WTC11 (cell line): ENCODE results near the gene DYRK2. TPM values are rescaled to one million over a fixed set of nuclear protein-coding genes. Genes with fewer than 3 reads are reported as not detected.

Experiments
- ATAC-seq: fragments of 200-7000 bp; cut with Tn5 transposase; 2 replicates; pipeline ENCODE4 v1.10.0; 2021; ENCODE audit warnings: mild to moderate bottlenecking, moderate library complexity
- CTCF ChIA-PET: fragments of 300-600 bp; sonication (Branson Sonifier 250); formaldehyde crosslinking; loops from one replicate; lab custom pipeline; 2021; ENCODE audit warnings: antibody characterized with exemption; lab: Charles Lee
- POLR2A ChIA-PET: fragments of 350-600 bp; sonication (Branson Sonifier 250); formaldehyde crosslinking; loops from one replicate; lab custom pipeline; 2021; ENCODE audit warnings: antibody characterized with exemption; lab: Charles Lee
- DNase-seq: peaks from one replicate; pipeline ENCODE4 v3.0.0; 2021; ENCODE audit warnings: low spot score
- H3K27ac Mint-ChIP-seq: 2 replicates; pipeline ENCODE4 v1.8.0; 2021; ENCODE audit warnings: mixed read lengths
- H3K27me3 Mint-ChIP-seq: 2 replicates; pipeline ENCODE4 v1.8.0; 2021; ENCODE audit warnings: low read depth, mild to moderate bottlenecking, moderate library complexity, mixed read lengths
- H3K36me3 Mint-ChIP-seq: 2 replicates; pipeline ENCODE4 v1.8.0; 2021; ENCODE audit warnings: mixed read lengths
- H3K4me1 Mint-ChIP-seq: 2 replicates; pipeline ENCODE4 v1.8.0; 2022; ENCODE audit warnings: mixed read lengths
- H3K4me3 Mint-ChIP-seq: 2 replicates; pipeline ENCODE4 v1.8.0; 2021; ENCODE audit warnings: mild to moderate bottlenecking, moderate library complexity, mixed read lengths
- H3K9me3 Mint-ChIP-seq: 2 replicates; pipeline ENCODE4 v1.8.0; 2021; ENCODE audit warnings: mixed read lengths
- ARID4B ChIP-seq: sonication (generic); formaldehyde crosslinking; IDR thresholded peaks from 2 replicates; pipeline ENCODE4 v1.8.0; 2023; ENCODE audit warnings: missing genetic modification reagents, mild to moderate bottlenecking, borderline replicate concordance
- ATF6 ChIP-seq: sonication (generic); formaldehyde crosslinking; IDR thresholded peaks from 2 replicates; pipeline ENCODE4 v1.8.1; 2023; ENCODE audit warnings: mild to moderate bottlenecking, missing genetic modification reagents
- CREB1 ChIP-seq: sonication (generic); formaldehyde crosslinking; IDR thresholded peaks from 2 replicates; pipeline ENCODE4 v1.8.0; 2023; ENCODE audit warnings: mild to moderate bottlenecking, missing genetic modification reagents
- ETV6 ChIP-seq: sonication (generic); formaldehyde crosslinking; IDR thresholded peaks from 2 replicates; pipeline ENCODE4 v1.8.1; 2022; ENCODE audit warnings: mild to moderate bottlenecking, missing genetic modification reagents
- FOXP1 ChIP-seq: sonication (generic); formaldehyde crosslinking; IDR thresholded peaks from 2 replicates; pipeline ENCODE4 v1.8.0; 2022; ENCODE audit warnings: missing genetic modification reagents, mild to moderate bottlenecking, moderate library complexity, borderline replicate concordance
- HMGA2 ChIP-seq: fragments of 250-450 bp; sonication (Bioruptor Pico); IDR thresholded peaks from 2 replicates; pipeline ENCODE4 v1.4.0; 2021; ENCODE audit warnings: mild to moderate bottlenecking, moderate library complexity
- NFYB ChIP-seq: sonication (generic); formaldehyde crosslinking; conservative IDR thresholded peaks from 2 replicates; pipeline ENCODE4 v1.8.0; 2022; ENCODE audit warnings: low read depth, missing genetic modification reagents
- NR1H2 ChIP-seq: sonication (generic); formaldehyde crosslinking; IDR thresholded peaks from 2 replicates; pipeline ENCODE4 v1.9.0; 2021; ENCODE audit warnings: mild to moderate bottlenecking, moderate library complexity, missing genetic modification reagents
- NR2C2 ChIP-seq: sonication (generic); formaldehyde crosslinking; IDR thresholded peaks from 2 replicates; pipeline ENCODE4 v1.8.0; 2022; ENCODE audit warnings: mild to moderate bottlenecking, missing genetic modification reagents
- NR3C1 ChIP-seq: sonication (generic); formaldehyde crosslinking; conservative IDR thresholded peaks from 2 replicates; pipeline ENCODE4 v1.8.1; 2023; ENCODE audit warnings: low read depth, mild to moderate bottlenecking, missing genetic modification reagents
- PREB ChIP-seq: sonication (generic); formaldehyde crosslinking; IDR thresholded peaks from 2 replicates; pipeline ENCODE4 v1.8.1; 2022; ENCODE audit warnings: mild to moderate bottlenecking, missing genetic modification reagents, moderate library complexity, borderline replicate concordance
- SMAD4 ChIP-seq: sonication (generic); formaldehyde crosslinking; IDR thresholded peaks from 2 replicates; pipeline ENCODE4 v1.8.0; 2022; ENCODE audit warnings: mild to moderate bottlenecking, missing genetic modification reagents
- TCF7 ChIP-seq: sonication (generic); formaldehyde crosslinking; IDR thresholded peaks from 2 replicates; pipeline ENCODE4 v1.8.0; 2022; ENCODE audit warnings: mild to moderate bottlenecking, low read depth, missing genetic modification reagents, moderate library complexity
- TEAD1 ChIP-seq: sonication (generic); formaldehyde crosslinking; IDR thresholded peaks from 2 replicates; pipeline ENCODE4 v1.8.0; 2022; ENCODE audit warnings: mild to moderate bottlenecking, missing genetic modification reagents
- ZNF263 ChIP-seq: sonication (generic); formaldehyde crosslinking; IDR thresholded peaks from 2 replicates; pipeline ENCODE4 v1.8.1; 2022; ENCODE audit warnings: low read depth, mild to moderate bottlenecking, moderate library complexity, missing genetic modification reagents
- ZNF281 ChIP-seq: sonication (generic); formaldehyde crosslinking; IDR thresholded peaks from 2 replicates; pipeline ENCODE4 v1.8.0; 2023; ENCODE audit warnings: mild to moderate bottlenecking, missing genetic modification reagents
- ZNF512 ChIP-seq: sonication (generic); formaldehyde crosslinking; IDR thresholded peaks from 2 replicates; pipeline ENCODE4 v1.8.1; 2022; ENCODE audit warnings: missing genetic modification reagents, borderline replicate concordance
- ZNF671 ChIP-seq: fragments of 250-450 bp; sonication (Bioruptor Pico); IDR thresholded peaks from 2 replicates; pipeline ENCODE4 v1.8.0; 2021; ENCODE audit warnings: mild to moderate bottlenecking
- ZSCAN18 ChIP-seq: fragments of 250-450 bp; sonication (Bioruptor Pico); IDR thresholded peaks from 2 replicates; pipeline ENCODE4 v2.1.2; 2022; ENCODE audit warnings: mild to moderate bottlenecking, moderate library complexity
- total RNA-seq: library from RNA; stranded (reverse); gene quantifications from 3 replicates; pipeline ENCODE4 v1.2.3, GENCODE V29; 2021
- TF ChIP-seq, protein P1 (sequence below): sonication (generic); formaldehyde crosslinking; IDR thresholded peaks from 2 replicates; pipeline ENCODE4 v1.8.1; 2023; ENCODE audit warnings: mild to moderate bottlenecking, missing genetic modification reagents, moderate library complexity

Gene DYRK2
- total RNA-seq, 1 experiment from 2014 or later, result 36.1 TPM

GRCh38 chr12:67659292-67659691 is 10.7 kb downstream of the DYRK2 start:
- Mint-ChIP-seq H3K27ac (peak overlapping the region; percentile 51; the same call in 1 of the 2 replicates), H3K4me1 (peaks cover 28% of the 10 kb centered on the region), H3K27me3 (no peaks in the 10 kb centered on the region), H3K4me3 (no peak overlapping the region), H3K36me3 (peaks cover 32% of the 10 kb centered on the region), H3K9me3 (no peaks in the 10 kb centered on the region)
- DNase-seq (no peak), ATAC-seq (no peak)
- TF ChIP-seq TCF7 (CRISPR knock-in tag) (no peak), NR1H2 (no peak), ARID4B (CRISPR knock-in tag) (no peak), NR2C2 (no peak), NR3C1 (CRISPR knock-in tag) (no peak)
- POLR2A ChIA-PET, result interaction anchor here (1.4 kb wide), 1 partner anchor 11 kb away, joined by 4 read pairs; the partner anchor contains the start of gene DYRK2
- CTCF ChIA-PET, result no interaction called here

DNA sequence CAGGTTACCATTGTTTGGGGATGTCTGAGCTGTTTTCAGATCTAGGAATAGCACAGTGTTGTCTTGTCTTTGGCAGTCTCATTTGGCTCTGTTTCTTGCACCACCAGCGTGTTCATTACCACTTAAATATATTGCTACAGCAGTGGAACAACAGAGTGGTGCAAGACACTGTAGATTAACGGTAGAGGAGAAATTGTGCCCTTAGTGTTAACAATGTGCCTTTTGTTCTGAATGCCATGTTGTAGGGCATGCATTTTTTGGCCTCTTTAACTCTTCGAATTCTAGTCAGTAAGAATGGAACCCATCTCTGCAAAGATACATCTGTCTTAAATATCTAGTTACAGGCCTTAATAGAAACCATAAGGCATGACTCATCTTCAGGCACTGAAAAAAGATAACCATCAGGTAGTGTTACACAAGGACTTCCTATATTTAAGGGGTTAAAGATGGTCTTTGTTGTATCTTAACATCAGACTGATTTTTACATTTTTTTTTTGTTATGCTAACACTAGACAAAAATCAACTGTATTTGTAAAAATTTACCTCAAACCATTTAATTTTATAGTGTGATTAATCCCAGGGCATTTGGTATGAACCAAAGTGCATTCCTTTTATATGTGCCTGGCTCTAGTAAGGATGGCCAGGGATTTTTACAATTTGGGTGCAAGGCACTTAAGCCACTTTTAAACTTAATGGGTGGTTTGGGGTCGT is 12.9 kb downstream of the DYRK2 start:
- H3K27ac Mint-ChIP-seq, result peak overlapping the region; percentile 14; the same call in 1 of the 2 replicates
- no peak for ATAC-seq
- no peak overlapping the region for H3K4me3 Mint-ChIP-seq
- H3K9me3 Mint-ChIP-seq, result no peaks in the 10 kb centered on the region
- H3K27me3 Mint-ChIP-seq, result no peaks in the 10 kb centered on the region
- ChIA-PET POLR2A (no interaction called here), CTCF (no interaction called here)
- H3K36me3 Mint-ChIP-seq, result peaks cover 23% of the 10 kb centered on the region
- DNase-seq, result no peak
- H3K4me1 Mint-ChIP-seq, result peaks cover 26% of the 10 kb centered on the region
- TF ChIP-seq NFYB (CRISPR knock-in tag) (no peak), HMGA2 (CRISPR knock-in tag) (no peak), ZNF263 (CRISPR knock-in tag) (no peak), ATF6 (no peak), PREB (CRISPR knock-in tag) (no peak), ZNF512 (no peak), ZSCAN18 (no peak), TCF7 (CRISPR knock-in tag) (no peak), CREB1 (CRISPR knock-in tag) (no peak), FOXP1 (CRISPR knock-in tag) (no peak), TEAD1 (no peak), ETV6 (CRISPR knock-in tag) (no peak), SMAD4 (CRISPR knock-in tag) (no peak), ZNF281 (CRISPR knock-in tag) (no peak), ZNF671 (CRISPR knock-in tag) (no peak)
- TF ChIP-seq, protein P1, sequence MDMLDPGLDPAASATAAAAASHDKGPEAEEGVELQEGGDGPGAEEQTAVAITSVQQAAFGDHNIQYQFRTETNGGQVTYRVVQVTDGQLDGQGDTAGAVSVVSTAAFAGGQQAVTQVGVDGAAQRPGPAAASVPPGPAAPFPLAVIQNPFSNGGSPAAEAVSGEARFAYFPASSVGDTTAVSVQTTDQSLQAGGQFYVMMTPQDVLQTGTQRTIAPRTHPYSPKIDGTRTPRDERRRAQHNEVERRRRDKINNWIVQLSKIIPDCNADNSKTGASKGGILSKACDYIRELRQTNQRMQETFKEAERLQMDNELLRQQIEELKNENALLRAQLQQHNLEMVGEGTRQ (CRISPR knock-in tag), result no peak
